ENCODE measurements around the gene EFNA4. TPM values are rescaled to one million over a fixed set of nuclear protein-coding genes. Genes with fewer than 3 reads are reported as not detected.

EFNA4 gene
- total RNA-seq, 2 donors from 2014 or later, result 1.9 to 2.8 TPM

GRCh38 chr1:155092131-155092530, 28.6 kb downstream of the EFNA4 start:
- no peak for ATAC-seq (ENCODE audit: insufficient number of reproducible peaks, low FRiP score, low read depth)

GRCh38 chr1:155092641-155093040, 29.1 kb downstream of the EFNA4 start:
- TF ChIP-seq CTCF (IDR thresholded peaks at IDR 0.05), result no peak
- H3K4me1 ChIP-seq (ENCODE audit: control insufficient read depth in 1 of 2, low read depth in 2 of 2), result peaks cover 3 to 21% of the 10 kb centered on the region in 2 donors
- H3K27me3 ChIP-seq (replicated peaks; ENCODE audit: insufficient read depth), result no peaks in the 10 kb centered on the region
- H3K4me3 ChIP-seq, result no peak overlapping the region
- ATAC-seq (ENCODE audit: insufficient number of reproducible peaks, low FRiP score, low read depth) (no peak), DNase-seq (ENCODE audit: low spot score) (no peak)
- no peak overlapping the region for H3K27ac ChIP-seq
- no peaks in the 10 kb centered on the region for H3K9me3 ChIP-seq
- no peaks in the 10 kb centered on the region for H3K36me3 ChIP-seq

More at GRCh38 chr1:155092131-155092530, 28.6 kb downstream of the EFNA4 start:
- TF ChIP-seq CTCF (IDR thresholded peaks at IDR 0.05), result no peak
- no peak overlapping the region for H3K27ac ChIP-seq
- H3K27me3 ChIP-seq (replicated peaks; ENCODE audit: insufficient read depth), result no peaks in the 10 kb centered on the region
- no peaks in the 10 kb centered on the region for H3K9me3 ChIP-seq
- H3K4me3 ChIP-seq, result no peak overlapping the region
- no peak for DNase-seq (ENCODE audit: low spot score)
- peaks cover 3 to 21% of the 10 kb centered on the region in 2 donors for H3K4me1 ChIP-seq (ENCODE audit: control insufficient read depth in 1 of 2, low read depth in 2 of 2)
- H3K36me3 ChIP-seq, result no peaks in the 10 kb centered on the region

- Histone ChIP-seq H3K27ac (peak overlapping the region in 1 of 2 donors; percentile 34), H3K4me1 (ENCODE audit: control insufficient read depth in 1 of 2, low read depth in 2 of 2) (peaks cover 3 to 21% of the 10 kb centered on the region in 2 donors), H3K9me3 (no peaks in the 10 kb centered on the region), H3K4me3 (peak overlapping the region; percentile 24), H3K27me3 (replicated peaks; ENCODE audit: insufficient read depth) (no peaks in the 10 kb centered on the region), H3K36me3 (no peaks in the 10 kb centered on the region)
- no peak for DNase-seq (ENCODE audit: low spot score)
- no peak for ATAC-seq (ENCODE audit: insufficient number of reproducible peaks, low FRiP score, low read depth)
- TF ChIP-seq CTCF (IDR thresholded peaks at IDR 0.05), result no peak
Observed at GRCh38 chr1:155093911-155094621, 30.5 kb downstream of the EFNA4 start.

- peaks cover 3 to 21% of the 10 kb centered on the region in 2 donors for H3K4me1 ChIP-seq (ENCODE audit: control insufficient read depth in 1 of 2, low read depth in 2 of 2)
- no peak for TF ChIP-seq CTCF (IDR thresholded peaks at IDR 0.05)
- no peak overlapping the region for H3K4me3 ChIP-seq
- ATAC-seq (ENCODE audit: insufficient number of reproducible peaks, low FRiP score, low read depth), result no peak
- no peaks in the 10 kb centered on the region for H3K27me3 ChIP-seq (replicated peaks; ENCODE audit: insufficient read depth)
- no peaks in the 10 kb centered on the region for H3K36me3 ChIP-seq
- H3K9me3 ChIP-seq, result no peaks in the 10 kb centered on the region
- peak overlapping the region in 1 of 2 donors; percentile 34 for H3K27ac ChIP-seq
- no peak for DNase-seq (ENCODE audit: low spot score)
Observed at GRCh38 chr1:155094622-155094948, 31.0 kb downstream of the EFNA4 start.

- ATAC-seq (ENCODE audit: insufficient number of reproducible peaks, low FRiP score, low read depth), result no peak
- H3K4me1 ChIP-seq (ENCODE audit: control insufficient read depth in 1 of 2, low read depth in 2 of 2), result peaks cover 0 to 4% of the 10 kb centered on the region in 2 donors
- H3K27me3 ChIP-seq (replicated peaks; ENCODE audit: insufficient read depth), result no peaks in the 10 kb centered on the region
- no peaks in the 10 kb centered on the region for H3K36me3 ChIP-seq
- no peak for DNase-seq (ENCODE audit: low spot score)
- H3K9me3 ChIP-seq, result no peaks in the 10 kb centered on the region
- no peak overlapping the region for H3K27ac ChIP-seq
- no peak for TF ChIP-seq CTCF (IDR thresholded peaks at IDR 0.05)
- H3K4me3 ChIP-seq, result no peak overlapping the region
Observed at GRCh38 chr1:155099331-155099730, 35.8 kb downstream of the EFNA4 start.

Data from thoracic aorta (tissue), 2 donors.